SU-DHL-6 (cell line): ENCODE results near the gene CEP97.
"Not testable (repeated sequence)": the region's sequence is repeated elsewhere in the genome, so short reads cannot be mapped to it uniquely, and the experiment has no call there.

Experiments
- EZH2phosphoT487 ChIP-seq: fragments of 200-600 bp; sonication (generic), shearing (Covaris generic); conservative IDR thresholded peaks from 2 replicates; pipeline ENCODE4 v1.6.1; 2018; ENCODE audit warnings: mild to moderate bottlenecking, antibody characterized with exemption, low read length, moderate library complexity, mixed read lengths
- TF ChIP-seq, protein P1 (sequence below): fragments of 200-600 bp; sonication (generic); IDR thresholded peaks from one replicate; pipeline ENCODE4 v1.5.1; 2017; ENCODE audit warnings: antibody characterized with exemption, mild to moderate bottlenecking, low read length, moderate library complexity; ENCODE audit not compliant: insufficient read depth, poor library complexity, severe bottlenecking

DNA sequence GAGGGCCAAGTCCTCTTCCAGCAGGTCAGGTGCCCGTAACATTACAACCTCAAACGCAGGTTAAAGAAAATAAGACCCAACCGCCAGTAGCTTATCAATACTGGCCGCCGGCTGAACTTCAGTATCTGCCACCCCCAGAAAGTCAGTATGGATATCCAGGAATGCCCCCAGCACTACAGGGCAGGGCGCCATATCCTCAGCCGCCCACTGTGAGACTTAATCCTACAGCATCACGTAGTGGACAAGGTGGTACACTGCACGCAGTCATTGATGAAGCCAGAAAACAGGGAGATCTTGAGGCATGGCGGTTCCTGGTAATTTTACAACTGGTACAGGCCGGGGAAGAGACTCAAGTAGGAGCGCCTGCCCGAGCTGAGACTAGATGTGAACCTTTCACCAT lies 30.9 kb upstream of the CEP97 start:
- TF ChIP-seq, protein P1, sequence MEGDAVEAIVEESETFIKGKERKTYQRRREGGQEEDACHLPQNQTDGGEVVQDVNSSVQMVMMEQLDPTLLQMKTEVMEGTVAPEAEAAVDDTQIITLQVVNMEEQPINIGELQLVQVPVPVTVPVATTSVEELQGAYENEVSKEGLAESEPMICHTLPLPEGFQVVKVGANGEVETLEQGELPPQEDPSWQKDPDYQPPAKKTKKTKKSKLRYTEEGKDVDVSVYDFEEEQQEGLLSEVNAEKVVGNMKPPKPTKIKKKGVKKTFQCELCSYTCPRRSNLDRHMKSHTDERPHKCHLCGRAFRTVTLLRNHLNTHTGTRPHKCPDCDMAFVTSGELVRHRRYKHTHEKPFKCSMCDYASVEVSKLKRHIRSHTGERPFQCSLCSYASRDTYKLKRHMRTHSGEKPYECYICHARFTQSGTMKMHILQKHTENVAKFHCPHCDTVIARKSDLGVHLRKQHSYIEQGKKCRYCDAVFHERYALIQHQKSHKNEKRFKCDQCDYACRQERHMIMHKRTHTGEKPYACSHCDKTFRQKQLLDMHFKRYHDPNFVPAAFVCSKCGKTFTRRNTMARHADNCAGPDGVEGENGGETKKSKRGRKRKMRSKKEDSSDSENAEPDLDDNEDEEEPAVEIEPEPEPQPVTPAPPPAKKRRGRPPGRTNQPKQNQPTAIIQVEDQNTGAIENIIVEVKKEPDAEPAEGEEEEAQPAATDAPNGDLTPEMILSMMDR = peak; percentile 28
- TF ChIP-seq EZH2phosphoT487 = not testable (repeated sequence)
